Right atrium auricular region (tissue), 2 donors: Measurements from ENCODE around the gene ANXA3. TPM values are rescaled to one million over a fixed set of nuclear protein-coding genes. Genes with fewer than 3 reads are reported as not detected.

Source experiments
- DNase-seq: peaks from one replicate; pipeline ENCODE4 v3.0.0-alpha.2; 2019; ENCODE audit warnings: low spot score
- H3K27ac ChIP-seq, 2 donors: fragments of 200-600 bp; sonication (generic); 1 replicate in 1 of 2; 2 replicates in 1 of 2; pipeline ENCODE4 v1.5.1; 2016 to 2019
- H3K27me3 ChIP-seq, 2 donors: fragments of 200-600 bp; sonication (generic); one replicate each; pipeline versions ENCODE4 v1.5.1 to v1.6.0; 2017 to 2019
- H3K36me3 ChIP-seq: fragments of 200-600 bp; sonication (generic); one replicate; pipeline ENCODE4 v1.5.1; 2016
- H3K4me1 ChIP-seq, 2 donors: fragments of 200-600 bp; sonication (generic); one replicate each; pipeline versions ENCODE4 v1.5.1 to v1.6.0; 2017 to 2019
- H3K4me3 ChIP-seq, 2 donors: fragments of 200-600 bp; sonication (generic); 1 replicate in 1 of 2; 2 replicates in 1 of 2; pipeline ENCODE4 v1.5.1; 2017 to 2019; ENCODE audit warnings: mild to moderate bottlenecking in 1 of 2, moderate library complexity in 1 of 2
- H3K9me3 ChIP-seq, 2 donors: fragments of 200-600 bp; sonication (generic); one replicate each; pipeline ENCODE4 v1.5.1; 2019
- CTCF ChIP-seq, 2 donors: fragments of 200-600 bp; sonication (generic); IDR thresholded peaks; one replicate each; pipeline ENCODE4 v1.5.1; 2019; ENCODE audit warnings: antibody characterized with exemption in 2 of 2
- total RNA-seq, 2 donors: library from RNA; depleted of rRNA; stranded (reverse); fragments of >200 nt; gene quantifications; one replicate each; pipeline ENCODE4 v1.1.0, GENCODE V29; 2016

Gene ANXA3
- total RNA-seq, 2 donors from 2014 or later: 39.4 to 54.0 TPM

DNA sequence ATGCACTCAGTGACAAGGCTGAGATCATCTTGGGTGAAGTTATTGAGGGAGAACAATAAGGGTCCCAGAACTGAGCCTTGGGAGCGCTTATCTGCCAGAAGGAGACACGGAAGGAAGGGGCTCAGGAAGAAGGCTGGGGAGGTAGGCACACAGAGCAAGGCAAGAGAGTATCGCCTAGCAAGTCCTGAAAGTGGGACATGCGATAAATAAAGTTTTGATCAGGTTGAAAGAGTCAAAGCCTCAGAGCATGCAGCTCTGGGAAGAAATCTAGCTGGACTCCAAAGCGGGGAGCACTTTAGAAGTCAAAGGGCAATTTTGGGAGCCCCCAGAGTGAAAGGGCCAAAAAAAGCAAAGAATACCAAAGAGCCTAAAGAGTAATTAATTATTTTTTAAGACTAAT is 17.7 kb upstream of the ANXA3 start:
- TF ChIP-seq CTCF (IDR thresholded peaks at IDR 0.05): no peak
- H3K4me1 ChIP-seq: no peaks in the 10 kb centered on the region

DNA sequence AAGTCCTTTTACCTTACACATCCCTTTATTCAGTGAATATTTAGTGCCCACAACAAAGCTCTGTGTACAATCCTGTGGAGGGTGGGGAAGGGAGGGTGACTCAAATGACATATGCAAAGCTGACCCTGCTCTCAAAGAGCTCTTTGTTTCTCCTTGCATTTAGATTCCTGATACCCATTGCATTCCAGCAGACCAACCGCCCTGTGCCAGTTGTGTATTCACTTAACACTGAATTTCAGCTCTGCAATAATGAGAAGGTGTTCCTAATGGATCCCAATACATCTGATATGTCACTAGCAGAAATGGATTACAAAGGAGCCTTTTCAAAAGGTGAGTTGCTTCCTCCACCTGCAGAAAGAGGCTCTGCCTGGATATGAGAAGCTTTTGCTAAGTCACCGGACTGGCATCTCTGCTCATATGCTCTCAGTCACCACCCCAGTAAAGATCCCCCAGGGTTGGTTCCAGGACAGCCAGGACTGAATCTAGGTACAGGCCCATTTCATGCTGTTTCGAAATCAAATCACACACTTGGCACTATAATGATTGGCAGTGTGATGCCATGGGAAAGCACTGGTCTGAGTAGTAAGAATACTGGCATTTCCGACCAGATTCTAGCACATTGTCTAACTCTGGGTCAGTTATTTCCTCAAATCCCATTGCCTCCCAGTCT is 17.1 kb upstream of the ANXA3 start:
- Histone ChIP-seq H3K27ac (no peak overlapping the region), H3K36me3 (no peaks in the 10 kb centered on the region), H3K4me1 (no peaks in the 10 kb centered on the region), H3K27me3 (no peaks in the 10 kb centered on the region), H3K4me3 (no peak overlapping the region), H3K9me3 (peaks cover 0 to 4% of the 10 kb centered on the region in 2 donors)
- DNase-seq: no peak
- TF ChIP-seq CTCF (IDR thresholded peaks at IDR 0.05): no peak

More for the DNA sequence above, 17.7 kb upstream of the ANXA3 start:
- Histone ChIP-seq H3K9me3 (peaks cover 0 to 4% of the 10 kb centered on the region in 2 donors), H3K27me3 (no peaks in the 10 kb centered on the region), H3K27ac (no peak overlapping the region), H3K4me3 (no peak overlapping the region), H3K36me3 (no peaks in the 10 kb centered on the region)
- no peak for DNase-seq

DNA sequence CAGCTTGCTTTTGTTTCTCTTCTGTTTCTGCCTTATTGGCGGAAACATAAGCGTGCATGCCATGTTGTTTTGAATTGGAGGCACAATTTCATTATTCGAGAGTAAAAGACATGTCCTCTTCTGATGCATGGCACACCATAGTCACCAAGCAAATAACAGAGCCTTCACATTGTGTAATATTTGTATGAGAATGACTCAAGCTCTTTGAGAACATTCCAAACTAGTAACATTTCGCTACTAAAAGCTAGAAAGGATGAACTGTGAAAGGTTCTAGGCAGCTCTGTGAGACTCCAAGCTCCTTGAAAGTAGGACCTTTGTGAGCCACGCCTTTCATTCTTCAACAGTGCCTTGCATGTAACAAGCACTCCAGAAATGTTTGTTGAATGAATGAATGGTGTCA is 9.2 kb upstream of the ANXA3 start:
- H3K27ac ChIP-seq: no peak overlapping the region
- H3K4me1 ChIP-seq: peaks cover 0 to 3% of the 10 kb centered on the region in 2 donors
- no peaks in the 10 kb centered on the region for H3K27me3 ChIP-seq
- no peaks in the 10 kb centered on the region for H3K9me3 ChIP-seq
- H3K4me3 ChIP-seq: no peak overlapping the region
- H3K36me3 ChIP-seq: no peaks in the 10 kb centered on the region
- no peak for TF ChIP-seq CTCF (IDR thresholded peaks at IDR 0.05)
- no peak for DNase-seq

GRCh38 chr4:78543424-78544125 is 8.0 kb upstream of the ANXA3 start:
- no peak overlapping the region for H3K4me3 ChIP-seq
- TF ChIP-seq CTCF (IDR thresholded peaks at IDR 0.05): no peak
- no peaks in the 10 kb centered on the region for H3K27me3 ChIP-seq
- H3K9me3 ChIP-seq: no peaks in the 10 kb centered on the region
- DNase-seq: no peak
- no peak overlapping the region for H3K27ac ChIP-seq
- H3K4me1 ChIP-seq: peaks cover 0 to 3% of the 10 kb centered on the region in 2 donors
- no peaks in the 10 kb centered on the region for H3K36me3 ChIP-seq

DNA sequence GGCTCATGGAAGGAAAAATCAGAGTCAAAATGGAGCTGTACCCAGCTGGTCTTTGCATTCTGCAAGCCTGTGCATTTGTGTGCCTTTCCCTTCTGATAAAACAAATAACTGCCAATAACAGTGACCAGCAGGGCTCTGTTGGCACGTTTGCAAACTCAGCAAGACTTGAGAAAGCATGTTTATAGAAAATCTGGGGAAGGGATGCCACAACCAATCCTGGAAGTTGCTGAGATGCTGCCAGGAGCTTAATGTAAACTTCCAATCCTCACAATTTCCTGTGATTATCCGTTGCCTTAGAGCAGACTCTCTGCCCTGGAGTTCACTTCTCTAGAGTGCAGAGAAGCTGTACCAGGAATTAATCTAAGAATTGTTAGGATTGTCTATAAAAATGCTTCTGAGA is 6.9 kb upstream of the ANXA3 start:
- Histone ChIP-seq H3K27ac (no peak overlapping the region), H3K27me3 (no peaks in the 10 kb centered on the region), H3K4me3 (no peak overlapping the region), H3K9me3 (no peaks in the 10 kb centered on the region), H3K4me1 (peaks cover 0 to 3% of the 10 kb centered on the region in 2 donors), H3K36me3 (no peaks in the 10 kb centered on the region)
- no peak for DNase-seq
- no peak for TF ChIP-seq CTCF (IDR thresholded peaks at IDR 0.05)
